ENCODE data around the gene PPP3R1.

DNA sequence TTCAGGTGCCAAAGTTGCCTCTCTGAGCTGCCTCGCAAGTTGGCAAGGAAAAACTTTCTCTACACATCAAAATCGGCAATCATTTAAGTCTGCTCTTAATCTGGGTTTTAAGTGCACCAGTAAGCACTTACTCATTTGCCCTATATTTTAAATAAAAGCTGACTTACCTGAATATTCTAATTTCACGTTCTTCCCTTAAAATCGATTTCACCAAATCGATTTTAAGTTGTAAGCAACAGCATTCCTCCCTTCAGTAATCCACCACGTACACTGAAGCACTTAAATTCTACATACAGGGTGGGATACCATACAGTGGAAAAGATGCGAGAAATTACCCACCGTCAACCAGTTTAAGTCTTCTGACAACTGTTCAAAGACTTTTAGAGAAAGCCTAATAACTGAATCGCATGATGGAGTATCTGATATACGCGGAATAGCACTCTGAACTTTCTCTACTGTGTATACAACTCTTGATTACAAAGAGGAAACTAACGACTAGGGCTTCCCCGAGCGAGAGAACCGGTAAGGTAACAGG is 1.6 kb downstream of the PPP3R1 start:
- TF ChIP-seq, protein P1, sequence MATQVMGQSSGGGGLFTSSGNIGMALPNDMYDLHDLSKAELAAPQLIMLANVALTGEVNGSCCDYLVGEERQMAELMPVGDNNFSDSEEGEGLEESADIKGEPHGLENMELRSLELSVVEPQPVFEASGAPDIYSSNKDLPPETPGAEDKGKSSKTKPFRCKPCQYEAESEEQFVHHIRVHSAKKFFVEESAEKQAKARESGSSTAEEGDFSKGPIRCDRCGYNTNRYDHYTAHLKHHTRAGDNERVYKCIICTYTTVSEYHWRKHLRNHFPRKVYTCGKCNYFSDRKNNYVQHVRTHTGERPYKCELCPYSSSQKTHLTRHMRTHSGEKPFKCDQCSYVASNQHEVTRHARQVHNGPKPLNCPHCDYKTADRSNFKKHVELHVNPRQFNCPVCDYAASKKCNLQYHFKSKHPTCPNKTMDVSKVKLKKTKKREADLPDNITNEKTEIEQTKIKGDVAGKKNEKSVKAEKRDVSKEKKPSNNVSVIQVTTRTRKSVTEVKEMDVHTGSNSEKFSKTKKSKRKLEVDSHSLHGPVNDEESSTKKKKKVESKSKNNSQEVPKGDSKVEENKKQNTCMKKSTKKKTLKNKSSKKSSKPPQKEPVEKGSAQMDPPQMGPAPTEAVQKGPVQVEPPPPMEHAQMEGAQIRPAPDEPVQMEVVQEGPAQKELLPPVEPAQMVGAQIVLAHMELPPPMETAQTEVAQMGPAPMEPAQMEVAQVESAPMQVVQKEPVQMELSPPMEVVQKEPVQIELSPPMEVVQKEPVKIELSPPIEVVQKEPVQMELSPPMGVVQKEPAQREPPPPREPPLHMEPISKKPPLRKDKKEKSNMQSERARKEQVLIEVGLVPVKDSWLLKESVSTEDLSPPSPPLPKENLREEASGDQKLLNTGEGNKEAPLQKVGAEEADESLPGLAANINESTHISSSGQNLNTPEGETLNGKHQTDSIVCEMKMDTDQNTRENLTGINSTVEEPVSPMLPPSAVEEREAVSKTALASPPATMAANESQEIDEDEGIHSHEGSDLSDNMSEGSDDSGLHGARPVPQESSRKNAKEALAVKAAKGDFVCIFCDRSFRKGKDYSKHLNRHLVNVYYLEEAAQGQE (IDR thresholded peaks at IDR 0.05; ENCODE audit: unreplicated experiment) = no peak
- TF ChIP-seq, protein P2, sequence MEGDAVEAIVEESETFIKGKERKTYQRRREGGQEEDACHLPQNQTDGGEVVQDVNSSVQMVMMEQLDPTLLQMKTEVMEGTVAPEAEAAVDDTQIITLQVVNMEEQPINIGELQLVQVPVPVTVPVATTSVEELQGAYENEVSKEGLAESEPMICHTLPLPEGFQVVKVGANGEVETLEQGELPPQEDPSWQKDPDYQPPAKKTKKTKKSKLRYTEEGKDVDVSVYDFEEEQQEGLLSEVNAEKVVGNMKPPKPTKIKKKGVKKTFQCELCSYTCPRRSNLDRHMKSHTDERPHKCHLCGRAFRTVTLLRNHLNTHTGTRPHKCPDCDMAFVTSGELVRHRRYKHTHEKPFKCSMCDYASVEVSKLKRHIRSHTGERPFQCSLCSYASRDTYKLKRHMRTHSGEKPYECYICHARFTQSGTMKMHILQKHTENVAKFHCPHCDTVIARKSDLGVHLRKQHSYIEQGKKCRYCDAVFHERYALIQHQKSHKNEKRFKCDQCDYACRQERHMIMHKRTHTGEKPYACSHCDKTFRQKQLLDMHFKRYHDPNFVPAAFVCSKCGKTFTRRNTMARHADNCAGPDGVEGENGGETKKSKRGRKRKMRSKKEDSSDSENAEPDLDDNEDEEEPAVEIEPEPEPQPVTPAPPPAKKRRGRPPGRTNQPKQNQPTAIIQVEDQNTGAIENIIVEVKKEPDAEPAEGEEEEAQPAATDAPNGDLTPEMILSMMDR (conservative IDR thresholded peaks at IDR 0.05; ENCODE audit: low read depth in 2 of 2) = no peak
- TF ChIP-seq STAT1 (IDR thresholded peaks at IDR 0.05; ENCODE audit: unreplicated experiment) (no peak), POLR2AphosphoS5 (IDR thresholded peaks at IDR 0.05; ENCODE audit: low read depth) (no peak), EZH2phosphoT487 (IDR thresholded peaks at IDR 0.05; ENCODE audit: unreplicated experiment) (no peak), EZH2 (IDR thresholded peaks at IDR 0.05; ENCODE audit: low read depth, unreplicated experiment) (no peak), ZNF331 (CRISPR knock-in tag; IDR thresholded peaks at IDR 0.05; ENCODE audit: low read depth) (no peak)
- TF ChIP-seq, protein P3, sequence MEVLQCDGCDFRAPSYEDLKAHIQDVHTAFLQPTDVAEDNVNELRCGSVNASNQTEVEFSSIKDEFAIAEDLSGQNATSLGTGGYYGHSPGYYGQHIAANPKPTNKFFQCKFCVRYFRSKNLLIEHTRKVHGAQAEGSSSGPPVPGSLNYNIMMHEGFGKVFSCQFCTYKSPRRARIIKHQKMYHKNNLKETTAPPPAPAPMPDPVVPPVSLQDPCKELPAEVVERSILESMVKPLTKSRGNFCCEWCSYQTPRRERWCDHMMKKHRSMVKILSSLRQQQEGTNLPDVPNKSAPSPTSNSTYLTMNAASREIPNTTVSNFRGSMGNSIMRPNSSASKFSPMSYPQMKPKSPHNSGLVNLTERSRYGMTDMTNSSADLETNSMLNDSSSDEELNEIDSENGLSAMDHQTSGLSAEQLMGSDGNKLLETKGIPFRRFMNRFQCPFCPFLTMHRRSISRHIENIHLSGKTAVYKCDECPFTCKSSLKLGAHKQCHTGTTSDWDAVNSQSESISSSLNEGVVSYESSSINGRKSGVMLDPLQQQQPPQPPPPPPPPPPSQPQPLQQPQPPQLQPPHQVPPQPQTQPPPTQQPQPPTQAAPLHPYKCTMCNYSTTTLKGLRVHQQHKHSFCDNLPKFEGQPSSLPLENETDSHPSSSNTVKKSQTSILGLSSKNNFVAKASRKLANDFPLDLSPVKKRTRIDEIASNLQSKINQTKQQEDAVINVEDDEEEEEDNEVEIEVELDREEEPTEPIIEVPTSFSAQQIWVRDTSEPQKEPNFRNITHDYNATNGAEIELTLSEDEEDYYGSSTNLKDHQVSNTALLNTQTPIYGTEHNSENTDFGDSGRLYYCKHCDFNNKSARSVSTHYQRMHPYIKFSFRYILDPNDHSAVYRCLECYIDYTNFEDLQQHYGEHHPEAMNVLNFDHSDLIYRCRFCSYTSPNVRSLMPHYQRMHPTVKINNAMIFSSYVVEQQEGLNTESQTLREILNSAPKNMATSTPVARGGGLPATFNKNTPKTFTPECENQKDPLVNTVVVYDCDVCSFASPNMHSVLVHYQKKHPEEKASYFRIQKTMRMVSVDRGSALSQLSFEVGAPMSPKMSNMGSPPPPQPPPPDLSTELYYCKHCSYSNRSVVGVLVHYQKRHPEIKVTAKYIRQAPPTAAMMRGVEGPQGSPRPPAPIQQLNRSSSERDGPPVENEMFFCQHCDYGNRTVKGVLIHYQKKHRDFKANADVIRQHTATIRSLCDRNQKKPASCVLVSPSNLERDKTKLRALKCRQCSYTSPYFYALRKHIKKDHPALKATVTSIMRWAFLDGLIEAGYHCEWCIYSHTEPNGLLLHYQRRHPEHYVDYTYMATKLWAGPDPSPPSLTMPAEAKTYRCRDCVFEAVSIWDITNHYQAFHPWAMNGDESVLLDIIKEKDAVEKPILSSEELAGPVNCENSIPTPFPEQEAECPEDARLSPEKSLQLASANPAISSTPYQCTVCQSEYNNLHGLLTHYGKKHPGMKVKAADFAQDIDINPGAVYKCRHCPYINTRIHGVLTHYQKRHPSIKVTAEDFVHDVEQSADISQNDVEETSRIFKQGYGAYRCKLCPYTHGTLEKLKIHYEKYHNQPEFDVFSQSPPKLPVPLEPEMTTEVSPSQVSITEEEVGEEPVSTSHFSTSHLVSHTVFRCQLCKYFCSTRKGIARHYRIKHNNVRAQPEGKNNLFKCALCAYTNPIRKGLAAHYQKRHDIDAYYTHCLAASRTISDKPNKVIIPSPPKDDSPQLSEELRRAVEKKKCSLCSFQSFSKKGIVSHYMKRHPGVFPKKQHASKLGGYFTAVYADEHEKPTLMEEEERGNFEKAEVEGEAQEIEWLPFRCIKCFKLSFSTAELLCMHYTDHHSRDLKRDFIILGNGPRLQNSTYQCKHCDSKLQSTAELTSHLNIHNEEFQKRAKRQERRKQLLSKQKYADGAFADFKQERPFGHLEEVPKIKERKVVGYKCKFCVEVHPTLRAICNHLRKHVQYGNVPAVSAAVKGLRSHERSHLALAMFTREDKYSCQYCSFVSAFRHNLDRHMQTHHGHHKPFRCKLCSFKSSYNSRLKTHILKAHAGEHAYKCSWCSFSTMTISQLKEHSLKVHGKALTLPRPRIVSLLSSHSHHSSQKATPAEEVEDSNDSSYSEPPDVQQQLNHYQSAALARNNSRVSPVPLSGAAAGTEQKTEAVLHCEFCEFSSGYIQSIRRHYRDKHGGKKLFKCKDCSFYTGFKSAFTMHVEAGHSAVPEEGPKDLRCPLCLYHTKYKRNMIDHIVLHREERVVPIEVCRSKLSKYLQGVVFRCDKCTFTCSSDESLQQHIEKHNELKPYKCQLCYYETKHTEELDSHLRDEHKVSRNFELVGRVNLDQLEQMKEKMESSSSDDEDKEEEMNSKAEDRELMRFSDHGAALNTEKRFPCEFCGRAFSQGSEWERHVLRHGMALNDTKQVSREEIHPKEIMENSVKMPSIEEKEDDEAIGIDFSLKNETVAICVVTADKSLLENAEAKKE (CRISPR knock-in tag; IDR thresholded peaks at IDR 0.05) = no peak
- TF ChIP-seq, protein P4, sequence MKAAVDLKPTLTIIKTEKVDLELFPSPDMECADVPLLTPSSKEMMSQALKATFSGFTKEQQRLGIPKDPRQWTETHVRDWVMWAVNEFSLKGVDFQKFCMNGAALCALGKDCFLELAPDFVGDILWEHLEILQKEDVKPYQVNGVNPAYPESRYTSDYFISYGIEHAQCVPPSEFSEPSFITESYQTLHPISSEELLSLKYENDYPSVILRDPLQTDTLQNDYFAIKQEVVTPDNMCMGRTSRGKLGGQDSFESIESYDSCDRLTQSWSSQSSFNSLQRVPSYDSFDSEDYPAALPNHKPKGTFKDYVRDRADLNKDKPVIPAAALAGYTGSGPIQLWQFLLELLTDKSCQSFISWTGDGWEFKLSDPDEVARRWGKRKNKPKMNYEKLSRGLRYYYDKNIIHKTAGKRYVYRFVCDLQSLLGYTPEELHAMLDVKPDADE (IDR thresholded peaks at IDR 0.05) = no peak
